HG02943 (cell line): ENCODE results near the gene NTN1.
"Not testable (repeated sequence)": the region's sequence is repeated elsewhere in the genome, so short reads cannot be mapped to it uniquely, and the experiment has no call there.

Experiments
- ATAC-seq: cut with Tn5 transposase; IDR thresholded peaks from one replicate; pipeline ENCODE4 v1.9.1; 2021; ENCODE audit warnings: mild to moderate bottlenecking, low read depth, moderate library complexity; ENCODE audit not compliant: unreplicated experiment

Gene NTN1

GRCh38 chr17:9239246-9239792 is 218.0 kb downstream of the NTN1 start:
- ATAC-seq: no peak

DNA sequence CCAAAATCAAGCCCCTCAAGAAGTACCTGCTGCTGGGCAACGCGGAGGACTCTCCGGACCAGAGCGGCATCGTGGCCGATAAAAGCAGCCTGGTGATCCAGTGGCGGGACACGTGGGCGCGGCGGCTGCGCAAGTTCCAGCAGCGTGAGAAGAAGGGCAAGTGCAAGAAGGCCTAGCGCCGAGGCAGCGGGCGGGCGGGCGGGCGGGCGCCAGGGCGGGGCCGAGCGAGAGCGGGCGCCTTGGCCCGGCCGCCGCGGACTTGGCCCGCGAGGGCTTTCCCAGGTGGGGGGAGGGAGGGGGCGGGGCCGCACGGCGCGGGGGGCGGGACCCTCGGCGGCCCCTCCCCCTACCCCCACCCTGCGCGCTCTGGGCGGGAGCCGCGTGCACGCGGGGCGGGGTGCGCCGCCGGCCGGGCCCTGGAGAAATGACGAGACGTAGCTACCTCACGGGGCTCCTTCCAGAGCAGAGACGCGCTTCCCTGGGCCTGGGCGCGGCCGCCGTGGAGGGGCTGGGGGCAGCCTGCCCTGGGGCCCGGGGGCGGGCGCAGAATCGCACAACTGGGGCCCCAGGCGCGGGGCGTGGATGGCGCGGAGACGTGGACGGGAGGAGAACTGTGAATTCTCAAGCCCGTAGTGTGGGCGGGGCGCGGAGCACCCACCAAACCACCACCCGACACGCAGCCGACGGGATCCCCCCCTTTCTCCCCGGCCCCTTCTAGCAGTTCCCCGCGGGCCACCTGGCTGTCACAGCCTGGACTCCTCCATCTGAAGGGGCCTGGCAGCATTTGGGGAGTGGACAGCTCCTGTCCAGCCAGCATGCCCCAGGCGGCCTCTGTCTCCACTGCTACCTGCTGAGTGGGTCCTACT is 218.7 kb downstream of the NTN1 start:
- no peak for ATAC-seq

GRCh38 chr17:9240659-9241370 is 219.5 kb downstream of the NTN1 start:
- no peak for ATAC-seq

GRCh38 chr17:9241371-9241712 is 220.0 kb downstream of the NTN1 start:
- ATAC-seq: no peak

DNA sequence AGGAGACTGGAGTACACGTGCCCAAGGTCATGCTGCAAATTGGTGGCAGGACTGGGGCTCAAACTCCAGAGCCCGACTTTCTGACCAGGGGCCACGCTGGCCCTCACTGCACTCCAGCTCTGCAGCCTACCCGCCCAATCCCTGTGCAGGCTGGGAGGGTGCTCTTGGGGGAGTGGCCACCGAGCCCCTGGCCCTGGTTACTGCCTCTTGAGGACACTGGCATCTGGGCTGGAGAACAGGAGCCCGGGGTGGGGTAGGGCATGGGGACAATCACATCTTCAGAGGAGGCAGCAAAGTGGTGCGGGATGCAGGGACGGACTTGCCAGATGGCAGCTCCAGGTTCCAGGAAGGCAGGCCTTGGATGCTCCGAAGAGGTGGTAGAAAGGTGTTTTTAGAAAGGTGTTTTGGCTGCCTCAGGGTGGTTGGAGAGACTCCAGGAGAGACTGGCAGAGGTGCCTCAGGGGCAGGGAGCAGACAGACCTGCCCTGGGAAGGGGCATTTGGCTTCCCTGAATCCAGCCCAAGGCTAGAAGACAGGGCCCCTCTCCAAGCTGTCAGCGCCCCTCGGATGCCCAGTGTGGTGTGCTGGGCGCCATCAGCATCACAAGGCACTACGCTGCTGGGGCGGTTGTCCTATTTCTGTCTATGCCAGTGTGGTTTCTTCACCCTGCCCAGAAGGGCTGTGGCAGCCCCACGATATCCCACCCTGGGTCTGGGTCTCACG is 220.6 kb downstream of the NTN1 start:
- no peak for ATAC-seq

DNA sequence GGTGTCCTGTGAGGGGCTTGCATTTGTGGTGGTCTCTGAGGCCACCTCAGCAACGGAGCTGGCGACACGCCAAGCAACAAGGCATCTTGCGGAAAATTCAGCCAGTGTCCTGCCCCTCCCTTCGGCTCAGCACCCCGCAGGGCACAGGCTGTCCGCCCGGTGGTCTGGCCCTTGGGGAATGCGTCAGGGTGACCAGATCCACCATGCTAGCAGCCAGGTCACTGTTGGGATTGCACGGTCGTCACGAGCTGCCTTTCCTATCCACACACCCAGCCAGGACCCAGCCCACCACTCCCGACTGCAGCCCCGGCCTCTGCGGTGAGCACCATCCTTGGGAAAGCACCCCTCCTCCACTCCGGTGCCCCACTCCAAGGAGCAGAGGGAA is 221.2 kb downstream of the NTN1 start:
- ATAC-seq: no peak

DNA sequence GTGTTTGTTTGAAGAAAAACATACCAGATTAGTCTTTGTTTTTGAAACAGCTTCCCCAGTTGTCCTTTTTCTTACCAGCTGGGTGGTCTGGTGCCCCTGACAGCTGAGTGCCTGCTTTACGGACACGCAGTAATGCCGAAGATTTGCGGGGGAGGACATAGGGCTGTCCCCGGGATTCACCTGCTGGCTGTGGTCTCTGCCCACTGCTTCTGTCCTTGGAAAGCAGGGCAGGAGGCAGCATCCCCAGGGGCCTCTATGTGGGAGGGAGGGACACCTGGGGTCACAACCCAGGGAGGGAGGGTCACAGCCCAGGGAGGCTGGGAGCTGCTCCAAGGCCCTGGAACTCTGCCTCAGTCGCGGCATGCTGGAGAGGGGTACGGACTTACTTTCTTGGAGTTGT is 221.7 kb downstream of the NTN1 start:
- no peak for ATAC-seq

DNA sequence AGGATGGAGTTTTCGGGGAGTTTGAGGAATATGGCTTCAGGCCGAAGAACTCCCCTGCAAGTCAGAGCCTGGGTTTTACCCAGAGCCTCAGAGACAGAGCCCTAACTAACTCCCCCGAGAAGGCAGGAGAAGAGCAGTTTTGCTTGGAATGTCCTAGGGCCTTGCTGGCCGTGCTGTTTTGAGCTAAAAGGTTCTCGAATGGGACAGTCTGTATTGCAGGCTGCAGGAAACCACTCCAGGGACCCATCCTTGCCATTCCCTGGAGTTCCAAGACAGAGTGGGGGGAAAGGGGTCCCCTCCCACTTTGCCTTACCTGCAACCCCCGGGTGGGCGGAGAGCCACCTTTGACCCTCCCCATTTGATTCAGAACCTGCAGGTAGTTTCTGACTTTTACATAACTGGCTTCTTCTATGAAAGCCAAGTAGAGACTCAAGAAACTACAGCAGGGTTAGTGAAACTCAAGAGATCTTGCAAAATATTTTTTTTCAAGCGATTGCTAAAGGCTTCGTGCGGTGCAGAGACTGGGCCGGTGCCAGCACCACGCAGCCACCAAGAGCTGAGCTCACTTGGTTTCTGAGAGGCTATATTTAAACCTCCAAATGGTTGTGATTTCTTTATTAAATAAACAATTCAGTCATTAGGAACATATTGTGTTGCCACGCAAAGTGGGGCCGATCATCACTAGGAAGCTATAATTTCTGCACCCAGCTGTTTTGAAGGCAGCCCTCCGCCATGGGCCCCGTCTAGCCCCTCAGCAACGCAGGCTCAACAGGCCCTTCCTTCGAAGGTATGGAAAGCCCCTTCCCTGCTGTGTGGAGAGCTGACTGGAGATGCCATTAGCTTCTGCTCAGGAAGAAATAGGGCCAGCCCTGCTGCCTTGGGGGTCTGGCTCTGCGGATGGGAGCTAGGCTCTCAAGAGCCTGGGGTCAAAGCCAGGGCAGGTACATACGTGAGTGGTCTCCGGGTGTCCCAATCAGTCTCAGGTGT is 223.0 kb downstream of the NTN1 start:
- no peak for ATAC-seq

DNA sequence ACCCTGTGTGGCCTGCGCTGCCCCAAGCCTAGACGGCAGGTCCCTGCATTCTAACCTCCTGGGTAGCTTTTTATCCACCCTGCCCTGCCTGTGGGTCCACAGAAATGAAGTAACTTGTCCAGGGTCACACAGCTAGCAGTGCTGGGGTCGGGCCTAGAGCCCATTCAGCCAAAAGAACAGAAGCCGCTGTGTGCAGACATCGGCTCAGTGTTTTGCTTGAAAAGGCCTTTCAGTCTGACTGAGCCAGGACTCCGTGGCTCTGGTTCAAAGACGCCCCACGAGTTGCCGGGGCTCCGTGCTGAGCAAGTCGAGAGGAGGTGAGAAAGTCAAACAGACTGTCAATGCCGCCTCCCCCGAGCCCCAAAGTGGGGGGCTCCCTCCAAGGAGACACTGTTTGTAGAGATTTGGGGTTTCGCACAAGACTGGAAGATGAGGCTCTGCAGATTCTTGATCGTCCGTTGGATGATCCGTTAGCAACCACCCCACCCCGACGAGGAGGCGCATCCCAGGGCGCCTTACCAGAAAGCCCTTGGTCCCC is 226.2 kb downstream of the NTN1 start:
- no peak for ATAC-seq

GRCh38 chr17:9249245-9249953 is 228.1 kb downstream of the NTN1 start:
- ATAC-seq: no peak

DNA sequence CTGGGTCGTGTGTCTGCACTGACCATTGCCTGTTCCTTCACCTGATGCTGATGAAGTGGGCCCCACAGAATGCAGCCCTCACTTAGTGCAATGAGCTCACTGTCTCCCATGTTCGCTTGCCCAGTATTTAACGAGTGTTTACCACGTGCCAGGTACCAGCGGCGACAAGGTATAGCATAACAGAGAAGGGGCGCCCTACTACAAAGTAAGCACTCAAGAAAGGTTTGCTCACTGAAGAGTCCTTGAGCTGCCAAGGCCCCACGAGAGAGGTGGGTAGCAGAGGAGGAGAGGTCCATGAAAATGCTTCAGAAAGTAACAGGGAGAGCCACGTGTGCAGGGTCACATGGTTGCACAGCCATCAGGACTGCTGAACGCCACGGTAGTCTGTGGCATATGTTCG is 230.0 kb downstream of the NTN1 start:
- ATAC-seq: no peak

DNA sequence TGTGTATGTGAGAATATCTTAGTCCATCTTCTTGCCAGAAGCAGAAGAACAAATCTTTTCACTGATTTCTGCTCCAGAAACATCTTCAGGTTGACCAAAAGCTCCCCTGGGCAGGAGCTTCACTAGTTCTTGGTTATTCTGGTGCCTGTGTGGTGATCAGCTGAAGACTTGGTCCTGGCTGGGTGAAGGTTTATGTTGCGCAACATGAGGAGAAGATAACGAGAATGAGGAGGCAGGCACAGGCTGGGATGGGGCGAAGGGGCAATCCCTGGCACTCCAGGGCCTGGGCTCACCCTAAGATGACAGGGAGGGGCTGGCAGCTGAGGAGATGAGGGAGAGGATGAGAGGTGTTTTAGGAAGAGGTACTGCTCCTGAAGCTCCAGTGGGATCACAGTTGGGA is 232.0 kb downstream of the NTN1 start:
- no peak for ATAC-seq

GRCh38 chr17:9254841-9255240 is 233.5 kb downstream of the NTN1 start:
- ATAC-seq: no peak

DNA sequence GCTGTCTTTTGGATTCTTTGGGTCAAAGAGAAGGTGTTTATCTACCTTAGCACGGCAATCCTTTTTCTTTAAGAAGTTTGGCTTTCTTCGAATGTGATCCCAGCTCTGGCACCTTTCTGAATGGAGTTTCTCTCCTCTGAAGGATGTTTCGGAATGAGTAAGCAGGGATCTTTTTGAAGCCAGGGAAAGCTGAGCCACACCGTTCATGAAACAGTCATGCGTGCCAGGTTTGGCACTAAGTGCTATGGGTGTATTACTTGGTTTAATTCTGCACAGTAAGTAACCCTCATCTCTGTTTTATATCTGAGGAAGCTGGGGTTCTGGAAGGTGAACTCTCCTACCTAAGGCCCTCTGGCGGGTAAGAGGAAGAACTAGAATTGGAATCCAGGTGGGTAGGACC is 234.5 kb downstream of the NTN1 start:
- ATAC-seq: no peak

DNA sequence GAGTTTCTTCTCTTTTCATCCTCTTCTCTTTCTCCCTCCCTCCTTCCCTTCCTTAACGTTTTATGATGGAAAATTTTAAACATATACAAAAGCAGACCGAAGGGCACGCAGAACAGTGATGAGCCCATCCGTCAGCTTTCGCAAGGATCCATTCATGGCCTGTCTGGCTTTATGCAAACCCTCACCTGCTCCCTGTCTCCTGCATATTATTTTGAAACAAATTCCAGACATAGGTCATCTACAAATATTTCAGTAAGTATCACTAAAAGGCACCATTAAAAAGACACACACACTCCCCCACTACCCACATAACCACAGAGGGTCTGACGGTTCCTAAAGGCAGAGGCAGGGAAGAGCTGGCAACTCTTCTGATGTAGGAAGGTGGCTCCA is 235.0 kb downstream of the NTN1 start:
- ATAC-seq: no peak

- no peak for ATAC-seq
Observed at GRCh38 chr17:9256751-9257629, 235.7 kb downstream of the NTN1 start.

DNA sequence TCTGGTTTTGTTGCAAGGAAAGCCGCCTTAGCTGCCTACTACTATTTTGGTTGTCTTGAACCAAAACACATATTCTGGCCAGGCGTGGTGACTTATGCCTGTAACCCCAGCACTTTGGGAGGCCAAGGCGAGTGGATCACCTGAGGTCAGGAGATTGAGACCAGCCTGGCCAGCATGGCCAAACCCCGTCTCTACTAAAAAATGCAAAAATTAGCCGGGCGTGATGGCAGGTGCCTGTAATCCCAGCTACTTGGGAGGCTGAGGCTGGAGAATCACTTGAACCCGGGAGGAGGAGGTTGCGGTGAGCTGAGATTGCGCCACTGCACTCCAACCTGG is 236.3 kb downstream of the NTN1 start:
- ATAC-seq: not testable (repeated sequence)
